NOMO-1 treated with DMSO at 0.1 percent for 48 hours (cell line): Measurements from ENCODE around the gene MMP25.

Experiments used
- DNase-seq: peaks from one replicate; lab custom pipeline; 2025; ENCODE audit not compliant: unreplicated experiment; lab: John Stamatoyannopoulos, UW

The MMP25 gene

DNA sequence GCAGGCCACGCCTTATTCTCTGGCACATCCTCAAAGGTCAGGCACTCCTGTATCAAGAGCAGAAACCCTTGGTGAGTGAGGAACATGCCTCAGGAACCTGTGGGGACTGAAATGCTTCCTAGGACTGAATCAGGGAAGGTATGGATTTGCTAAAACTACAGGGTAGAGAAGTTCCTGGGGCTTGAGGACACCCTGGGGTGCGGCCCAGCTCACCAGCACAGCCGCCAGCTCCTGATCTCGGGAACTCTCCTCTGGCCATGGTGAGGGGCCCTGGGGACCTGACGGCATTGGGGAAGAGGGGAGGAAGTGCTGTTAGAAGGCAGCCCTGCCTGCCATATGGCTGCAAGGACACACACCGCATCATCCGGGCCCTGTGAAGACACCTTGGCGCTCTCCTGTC is 45.2 kb downstream of the MMP25 start:
- DNase-seq, result no peak

DNA sequence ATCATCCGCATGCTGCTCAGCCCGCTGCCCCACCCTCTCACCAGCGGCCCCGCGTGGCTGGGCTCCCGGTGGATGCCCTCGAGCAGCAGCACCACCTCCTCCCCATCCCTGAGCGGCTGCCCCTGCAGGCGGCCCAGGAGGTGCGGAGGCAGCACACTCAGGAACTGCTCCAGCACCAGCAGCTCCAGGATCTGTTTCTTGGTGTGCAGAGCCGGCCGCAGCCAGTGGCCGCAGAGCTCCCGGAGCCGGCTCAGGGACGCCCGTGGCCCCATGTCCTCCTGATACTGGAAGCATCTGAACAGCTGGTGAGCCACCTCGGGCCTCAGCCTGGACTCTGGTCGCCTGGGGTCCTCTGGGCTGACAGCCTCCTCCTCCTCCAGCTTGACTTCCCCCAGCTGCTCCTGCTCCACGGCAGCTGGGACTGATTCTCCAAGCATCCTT is 46.2 kb downstream of the MMP25 start:
- DNase-seq, result no peak

DNA sequence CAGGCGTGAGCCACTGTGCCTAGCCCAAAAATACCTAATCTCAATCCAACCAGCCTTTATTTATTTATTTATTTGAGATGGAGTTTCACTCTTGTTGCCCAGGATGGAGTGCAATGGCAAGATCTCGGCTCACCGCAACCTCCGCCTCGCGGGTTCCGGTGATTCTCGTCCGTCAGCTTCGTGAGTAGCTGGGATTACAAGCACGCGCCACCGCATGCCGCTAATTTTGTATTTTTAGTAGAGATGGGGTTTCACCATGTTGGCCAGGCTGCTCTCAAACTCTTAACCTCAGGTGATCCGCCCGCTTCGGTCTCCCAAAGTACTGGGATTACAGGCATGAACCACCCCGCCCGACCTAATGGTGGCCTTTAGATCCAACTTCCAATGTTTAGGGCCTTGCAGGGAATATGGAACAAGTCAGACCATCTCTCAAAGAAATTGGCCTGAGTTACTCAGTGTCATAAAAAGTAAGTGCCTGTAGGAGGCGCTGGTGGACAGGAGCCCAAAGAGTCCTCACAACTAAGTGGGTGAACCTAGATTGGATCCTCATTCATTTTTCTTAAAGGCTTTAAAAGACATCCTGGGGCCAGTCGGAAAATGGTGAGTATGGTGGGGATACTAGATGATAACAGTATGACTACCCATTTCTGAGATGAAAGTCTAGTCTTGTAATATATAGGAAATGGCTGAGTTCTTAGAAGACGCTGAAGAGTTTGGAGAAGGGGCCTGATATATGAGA is 48.1 kb downstream of the MMP25 start:
- peak; percentile 63 for DNase-seq

DNA sequence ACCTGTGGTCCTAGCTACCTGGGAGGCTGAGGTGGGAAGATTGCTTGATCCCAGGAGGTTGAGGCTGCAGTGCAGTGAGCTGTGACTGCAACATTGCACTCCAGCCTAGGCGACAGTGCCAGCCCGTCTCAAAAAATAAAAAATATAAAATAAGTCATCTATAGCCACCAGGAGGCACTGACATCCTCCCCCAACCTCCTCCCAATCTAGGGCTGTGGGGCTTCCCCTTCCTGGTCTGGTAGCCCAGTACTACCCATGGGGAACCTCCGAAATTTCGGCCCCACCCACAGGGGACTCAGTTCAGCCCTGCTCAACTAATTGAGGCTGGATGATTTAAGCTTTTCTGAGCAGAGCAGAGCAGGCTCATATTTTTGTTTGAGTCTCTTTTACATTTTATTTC is 49.5 kb downstream of the MMP25 start:
- peak; percentile 90 for DNase-seq

DNA sequence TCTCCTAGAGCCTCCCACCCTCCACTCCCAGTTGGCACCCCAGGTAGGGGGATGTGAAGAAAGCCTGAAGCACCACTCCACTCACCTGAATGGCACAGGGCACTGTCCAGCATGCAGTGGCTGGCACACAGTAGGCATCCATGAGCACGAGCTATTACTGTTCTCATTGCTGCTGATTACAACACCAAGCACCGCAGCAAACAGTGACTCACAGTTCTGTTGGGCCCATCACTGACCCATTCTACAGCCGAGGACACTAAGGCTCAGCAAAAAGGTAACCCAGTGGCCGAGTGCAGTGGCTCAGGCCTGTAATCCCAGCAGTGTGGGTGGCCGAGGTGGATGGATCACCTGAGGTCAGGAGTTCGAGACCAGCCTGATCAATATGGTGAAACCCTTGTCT is 50.0 kb downstream of the MMP25 start:
- DNase-seq, result peak; percentile 20

DNA sequence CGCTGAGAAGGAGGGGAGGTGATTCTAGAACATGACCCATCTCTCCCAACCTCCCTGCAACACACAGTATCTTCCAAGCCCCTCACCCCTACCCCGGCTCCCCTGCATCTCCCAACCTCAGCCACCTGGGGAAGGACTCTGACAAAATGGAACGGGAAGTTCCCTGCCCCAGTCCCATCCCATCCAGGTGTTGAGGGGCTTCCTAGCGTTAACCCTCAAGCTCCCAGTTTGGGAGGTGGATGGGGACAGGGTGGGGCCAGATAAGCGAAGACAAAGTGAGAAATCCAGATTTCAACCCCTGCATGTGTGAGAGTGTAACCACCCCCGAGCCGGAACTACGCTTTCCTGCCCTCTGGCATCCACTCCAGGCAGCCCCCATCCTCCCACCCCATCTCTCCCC is 50.9 kb downstream of the MMP25 start:
- no peak for DNase-seq

DNA sequence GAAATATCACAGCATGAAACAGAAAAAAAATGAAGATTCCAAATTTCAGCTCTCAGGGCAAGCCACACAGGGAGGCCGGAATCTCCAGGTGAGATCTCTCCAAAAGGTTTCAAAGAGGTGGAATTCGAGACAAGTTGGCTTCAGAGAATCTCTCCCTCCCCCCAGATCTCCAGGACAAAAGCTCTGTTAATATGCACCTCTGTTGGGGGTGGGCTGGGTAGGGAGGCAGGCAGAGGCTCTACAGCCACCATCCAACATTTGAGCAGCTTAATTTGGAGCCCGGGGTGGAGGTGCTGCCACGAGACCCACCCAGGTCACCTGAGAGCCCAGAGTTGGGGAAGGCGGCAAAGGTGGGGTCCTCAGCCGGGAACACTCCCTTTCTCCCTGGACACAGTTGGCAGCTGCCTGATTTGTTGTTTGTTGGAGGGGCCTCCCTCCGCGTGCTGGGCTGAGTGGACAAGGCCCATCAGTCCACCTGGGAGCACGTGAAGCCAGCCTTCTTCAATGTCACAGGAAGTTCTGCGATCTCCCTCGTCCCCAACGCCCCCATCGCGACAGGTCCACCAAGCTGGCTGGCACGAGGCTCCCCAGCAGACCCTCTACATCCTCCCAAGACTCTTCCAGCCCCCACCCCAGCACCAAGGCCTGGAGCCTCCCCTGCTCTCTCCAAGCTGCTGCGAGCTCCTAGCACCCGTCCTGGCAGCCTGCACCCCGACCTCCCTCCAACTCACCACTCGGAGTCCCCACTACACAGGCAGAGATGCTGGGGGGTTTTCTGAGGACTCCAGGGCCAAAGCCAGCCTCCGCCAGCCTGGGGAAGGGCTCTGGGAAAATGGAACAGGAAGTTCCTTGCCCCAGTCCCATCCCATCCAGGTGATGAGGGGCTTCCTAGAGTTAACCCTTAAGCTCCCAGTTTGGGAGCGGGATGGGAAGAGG is 52.4 kb downstream of the MMP25 start, which contains the start of gene ZSCAN10:
Gene ZSCAN10 (minus strand): TSS at position 836 of the 936 bp plus-strand sequence. CDS start 6,357 bp downstream, outside the sequence.
- no peak for DNase-seq

DNA sequence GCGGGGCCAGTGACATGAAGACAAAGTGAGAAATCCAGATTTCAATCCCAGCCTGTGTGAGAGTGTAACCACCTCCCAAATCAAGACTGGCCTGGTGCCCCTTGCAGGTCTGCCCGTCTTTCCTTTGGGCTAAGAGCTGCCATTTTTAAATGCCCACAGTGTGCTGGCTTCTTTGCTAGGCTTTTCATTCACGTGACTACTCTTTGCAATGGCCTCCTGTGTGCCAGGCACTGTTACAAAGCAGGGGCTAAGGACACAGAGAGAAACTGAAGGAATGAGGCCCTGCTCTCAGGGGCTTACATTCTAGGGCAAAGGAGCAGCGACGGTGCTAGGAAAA is 53.0 kb downstream of the MMP25 start:
- DNase-seq, result no peak

DNA sequence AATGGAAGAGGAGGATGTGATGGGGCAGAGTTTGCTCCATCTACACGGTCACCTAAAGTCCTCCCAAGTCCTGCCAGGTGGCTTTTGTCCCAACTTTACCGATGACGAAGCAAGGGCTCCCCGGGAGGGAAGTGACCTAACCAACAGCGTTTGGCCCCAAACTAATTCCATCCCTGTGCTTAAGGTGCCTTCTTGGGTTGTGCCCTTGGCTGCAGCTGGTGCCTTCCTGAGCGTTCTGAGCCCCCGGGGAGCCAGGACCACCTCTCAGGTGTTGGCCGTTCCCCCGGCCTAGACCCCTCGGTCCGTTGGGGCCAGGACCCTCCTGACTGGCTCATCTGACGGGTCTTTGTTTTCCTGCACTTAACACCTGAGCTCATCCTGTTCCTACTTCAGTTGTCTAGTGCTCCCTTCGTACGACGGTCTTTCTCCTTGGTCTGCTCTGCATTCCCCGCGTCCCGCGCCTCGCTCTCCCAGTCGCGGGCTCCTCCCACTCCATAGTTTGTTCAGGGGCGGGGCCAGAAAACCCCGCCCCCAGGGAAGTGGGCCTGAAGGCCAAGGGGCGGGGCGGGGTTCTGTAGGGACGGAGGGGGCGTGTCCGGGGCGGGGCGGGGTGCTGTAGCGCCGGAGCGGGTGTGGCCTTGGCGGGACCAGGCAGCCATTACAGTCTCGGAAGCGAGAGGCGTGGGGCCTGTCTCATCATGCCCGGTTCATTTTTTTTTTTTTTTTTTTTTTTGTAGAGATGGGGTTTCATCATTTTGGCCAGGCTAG is 53.6 kb downstream of the MMP25 start:
- peak; percentile 94 for DNase-seq

DNA sequence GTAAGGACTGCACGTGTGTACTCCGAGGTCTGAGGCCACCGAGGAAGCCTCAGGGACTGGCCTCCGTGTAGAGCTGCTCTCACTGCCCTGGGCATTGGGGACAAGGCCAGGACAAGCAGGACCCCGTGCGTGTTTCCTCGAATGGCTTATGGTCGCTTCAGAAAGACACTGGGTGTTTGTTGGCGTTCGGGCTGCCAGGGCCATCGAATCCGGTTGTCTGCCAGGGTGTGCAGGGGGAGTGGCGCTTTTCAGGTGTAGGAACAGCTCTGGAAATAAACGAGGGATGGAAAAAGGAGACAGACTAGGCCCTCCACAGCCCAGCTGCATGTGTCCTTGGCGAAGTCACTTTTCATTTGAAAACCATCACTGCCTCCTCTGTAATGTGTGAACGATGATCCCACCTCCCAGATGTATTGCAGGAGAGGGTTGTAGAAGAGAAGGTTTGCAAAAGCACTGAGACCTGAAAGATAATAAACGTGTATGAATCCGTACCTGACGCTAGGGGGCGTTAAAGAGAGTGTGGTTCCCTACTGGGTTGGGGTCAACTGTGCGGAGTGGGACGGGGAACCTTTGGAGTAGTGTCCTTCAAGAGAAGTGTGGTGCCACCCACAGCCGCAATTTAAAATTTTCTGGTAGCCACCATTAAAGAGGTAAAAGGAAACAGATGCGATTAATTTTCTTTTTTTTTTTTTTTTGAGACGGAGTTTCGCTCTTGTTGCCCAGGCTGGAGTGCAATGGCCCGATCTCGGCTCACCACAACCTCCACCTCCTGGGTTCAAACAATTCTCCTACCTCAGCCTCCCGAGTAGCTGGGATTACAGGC is 54.9 kb downstream of the MMP25 start:
- DNase-seq, result peak; percentile 55

DNA sequence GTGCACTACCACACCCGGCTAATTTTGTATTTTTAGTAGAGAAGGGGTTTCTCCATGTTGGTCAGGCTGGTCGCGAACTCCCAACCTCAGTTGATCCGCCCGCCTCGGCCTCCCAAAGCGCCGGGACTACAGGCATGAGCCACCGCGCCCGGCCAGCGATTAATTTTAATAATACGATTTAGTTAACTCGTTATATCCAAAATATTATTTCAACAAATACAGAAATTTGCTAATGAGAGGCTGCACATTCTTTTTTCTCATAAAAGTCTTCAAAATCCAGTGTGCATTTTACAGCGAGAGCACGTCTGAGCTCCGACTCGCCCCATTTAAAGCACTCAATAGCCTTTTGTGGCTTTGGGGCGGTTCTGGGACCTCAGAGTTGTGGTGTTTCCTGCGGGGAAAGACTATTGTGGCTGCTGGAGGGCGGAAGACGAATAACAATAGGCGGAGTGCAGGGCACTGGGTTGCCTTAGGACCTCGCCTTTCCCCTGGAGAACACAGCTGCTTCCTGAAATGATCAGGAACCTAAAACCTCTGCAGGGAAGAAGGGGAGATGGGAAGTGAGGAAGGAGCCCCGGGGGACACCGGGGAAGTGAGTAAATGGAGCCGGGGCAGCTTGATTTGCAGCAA is 55.6 kb downstream of the MMP25 start:
- peak; percentile 26 for DNase-seq

DNA sequence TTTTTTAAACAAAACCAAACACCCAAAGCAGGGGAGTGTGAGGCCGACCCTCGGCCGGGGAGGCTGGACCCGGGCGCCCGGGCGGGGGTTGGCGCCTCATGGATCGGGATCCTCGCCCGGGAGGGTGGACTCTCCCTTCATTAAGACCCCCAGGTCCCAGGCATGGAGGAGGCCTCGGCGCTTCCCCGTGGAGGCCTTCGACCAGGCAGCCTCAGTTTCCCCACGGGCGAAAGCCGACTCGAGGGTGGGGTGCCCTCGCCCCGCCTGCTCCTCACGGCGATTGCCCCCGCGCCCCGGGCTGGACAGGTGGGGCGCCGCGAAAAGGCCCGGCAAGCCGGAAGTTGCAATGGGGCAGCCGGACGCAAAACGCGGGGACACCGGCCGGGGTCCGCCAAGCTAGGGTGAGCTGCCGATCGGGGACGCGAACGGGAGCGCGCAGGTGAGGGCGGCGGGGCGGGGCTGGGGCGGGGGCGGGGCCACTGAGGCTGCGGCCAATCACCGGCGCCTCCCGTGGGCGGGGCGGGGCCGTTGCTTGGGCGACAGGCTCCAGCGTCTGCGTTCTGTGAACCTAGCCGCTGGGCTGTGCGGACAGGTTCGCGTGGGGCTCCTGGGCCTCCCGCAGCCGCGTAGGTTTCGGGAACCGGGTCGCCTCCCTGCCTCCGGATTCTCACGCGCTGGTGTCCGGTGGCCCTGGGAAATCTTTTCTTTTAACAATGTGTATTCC is 60.0 kb downstream of the MMP25 start:
- peak; percentile 76 for DNase-seq
